Kidney tubule cell (primary cell): Measurements from ENCODE around the gene FKBP15.
"Not testable (repeated sequence)": the region's sequence is repeated elsewhere in the genome, so short reads cannot be mapped to it uniquely, and the experiment has no call there.

Experiments used
- DNase-seq: peaks from one replicate; pipeline ENCODE4 v3.0.0-alpha.2; 2018; ENCODE audit warnings: low spot score

Gene FKBP15

GRCh38 chr9:113149561-113149960 lies 71.5 kb downstream of the FKBP15 start:
- DNase-seq: not testable (repeated sequence)

- no peak for DNase-seq
These were observed 72.1 kb downstream of the FKBP15 start for GRCh38 chr9:113148781-113149510.

GRCh38 chr9:113148372-113148705 lies 72.7 kb downstream of the FKBP15 start:
- no peak for DNase-seq

DNA sequence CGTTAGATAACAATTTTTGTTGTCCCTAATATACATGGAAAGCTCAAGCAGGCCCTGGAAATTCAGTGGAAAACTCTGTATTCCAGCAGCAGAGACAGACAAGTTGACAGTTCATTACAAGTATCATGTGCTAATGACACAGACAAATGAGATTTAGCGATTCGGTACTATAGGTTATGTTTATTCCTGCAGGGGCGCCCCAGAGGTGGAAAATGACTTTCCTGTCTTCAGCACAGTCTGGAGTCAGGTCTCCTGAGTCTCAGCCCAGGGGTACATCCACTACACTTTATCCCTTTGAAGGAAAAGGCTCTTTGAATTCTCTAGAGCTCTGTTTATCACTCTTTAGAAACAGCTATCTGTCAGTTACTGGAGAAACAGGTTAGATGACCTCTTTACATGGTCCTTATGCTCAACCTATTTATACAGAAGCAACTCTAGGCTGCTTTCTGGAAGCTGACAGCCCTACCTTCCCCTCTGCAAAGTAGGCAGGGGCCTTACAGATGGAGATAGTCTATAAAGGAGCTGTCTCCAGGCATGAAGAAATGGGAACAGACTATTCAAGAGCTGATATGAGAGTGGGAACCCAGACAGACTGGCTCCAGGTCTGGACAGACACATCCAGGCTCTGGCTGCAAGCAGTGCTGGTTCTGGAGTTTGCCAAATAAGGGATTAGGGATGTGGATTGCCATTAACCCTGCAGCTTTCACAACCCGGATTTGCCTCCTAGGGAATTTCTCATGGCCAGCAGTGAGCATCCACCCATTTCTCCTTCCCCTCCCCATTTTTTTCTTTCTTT lies 77.4 kb downstream of the FKBP15 start:
- DNase-seq: no peak

DNA sequence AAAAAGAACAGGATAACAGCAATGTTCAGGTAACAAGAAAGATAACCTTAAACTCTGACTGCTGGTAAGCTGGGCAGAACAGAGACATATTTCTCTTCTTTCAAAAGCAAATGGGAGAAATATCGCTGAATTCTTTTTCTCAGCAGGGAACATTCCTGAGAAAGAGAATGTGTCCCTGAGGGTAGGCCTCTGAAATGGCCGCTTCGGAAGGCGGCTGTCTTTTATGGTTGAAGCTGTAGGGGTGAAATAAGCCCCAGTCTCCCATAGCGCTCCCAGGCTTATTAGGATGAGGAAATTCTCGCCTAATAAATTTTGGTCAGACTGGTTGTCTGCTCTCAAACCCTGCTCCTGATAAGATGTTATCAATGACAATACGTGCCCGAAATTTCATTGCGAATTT lies 80.2 kb downstream of the FKBP15 start:
- DNase-seq: not testable (repeated sequence)

- DNase-seq: no peak
These were observed 81.1 kb downstream of the FKBP15 start for GRCh38 chr9:113139953-113140352.

GRCh38 chr9:113139225-113139829 lies 81.8 kb downstream of the FKBP15 start:
- DNase-seq: no peak

DNA sequence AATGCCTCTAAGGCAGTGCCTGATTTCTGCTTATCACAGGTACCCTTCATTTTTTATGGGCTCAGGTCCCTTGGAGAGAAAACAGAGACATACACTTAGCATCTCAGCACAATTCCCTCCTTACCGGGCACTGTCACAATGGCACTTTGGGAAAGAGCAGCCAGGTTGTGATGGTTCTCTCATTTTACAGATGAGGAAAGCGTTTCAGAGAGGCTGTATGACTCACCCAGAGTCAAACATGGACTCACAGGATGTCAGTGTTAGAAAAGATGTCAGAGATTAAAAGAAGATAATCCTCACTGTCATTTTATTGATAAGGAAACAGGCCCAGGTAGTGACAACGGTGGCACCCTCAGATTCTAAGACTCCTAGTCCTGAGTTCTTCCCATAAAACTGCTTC lies 82.3 kb downstream of the FKBP15 start:
- no peak for DNase-seq

GRCh38 chr9:113137196-113138168 lies 83.6 kb downstream of the FKBP15 start:
- DNase-seq: no peak

- peak; percentile 15 for DNase-seq
These were observed 89.4 kb downstream of the FKBP15 start for GRCh38 chr9:113131689-113132151.

DNA sequence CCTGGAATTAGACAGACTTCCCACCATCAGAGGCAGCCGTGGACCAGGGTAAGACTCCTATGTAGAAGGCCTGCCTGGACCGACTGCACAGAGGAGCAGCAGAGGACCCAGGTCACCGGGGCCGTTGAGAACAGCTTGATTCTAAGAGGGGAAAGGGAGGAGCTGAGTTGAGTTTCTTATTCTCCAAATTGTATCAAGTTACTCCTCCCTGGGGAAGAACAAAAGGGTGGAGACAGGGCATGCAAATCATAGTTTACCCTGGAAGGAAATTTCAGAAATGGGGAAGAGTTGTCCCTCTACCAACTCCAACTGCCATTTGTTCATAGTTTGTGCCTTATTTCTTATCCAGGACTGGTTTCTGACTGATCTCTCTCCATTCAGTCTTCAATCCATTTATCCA lies 91.2 kb downstream of the FKBP15 start:
- DNase-seq: no peak

- DNase-seq: no peak
These were observed 91.6 kb downstream of the FKBP15 start for GRCh38 chr9:113129466-113129865.

GRCh38 chr9:113125386-113126035 lies 95.6 kb downstream of the FKBP15 start:
- no peak for DNase-seq

DNA sequence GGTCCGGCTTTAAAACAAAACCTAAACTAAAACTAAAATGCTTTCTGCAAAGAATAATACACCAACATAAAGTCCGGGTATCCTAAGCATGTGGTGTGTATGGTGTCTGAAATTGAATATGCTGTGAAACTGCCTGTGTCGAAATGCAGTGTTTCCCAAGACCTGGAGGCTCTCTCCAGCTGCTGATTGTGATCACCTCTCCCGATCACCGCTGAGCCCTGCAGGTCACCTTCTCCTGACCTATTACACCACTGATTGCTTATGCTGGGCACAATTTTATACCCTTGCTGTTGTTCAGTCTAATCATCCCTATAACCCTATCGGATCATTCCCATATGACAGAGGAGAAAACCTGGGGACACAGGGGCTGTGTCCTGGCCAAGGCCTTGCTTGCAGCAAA lies 102.2 kb downstream of the FKBP15 start:
- DNase-seq: not testable (repeated sequence)
